Liver (tissue), 9 donors: ENCODE data around the gene DDX41. TPM values are rescaled to one million over a fixed set of nuclear protein-coding genes. Genes with fewer than 3 reads are reported as not detected.

ENCODE experiments used
- DNase-seq: peaks from one replicate; pipeline ENCODE4 v3.0.0-alpha.2; 2017; ENCODE audit warnings: low spot score
- H3K27ac ChIP-seq, 2 donors: one replicate each; pipeline ENCODE4 v1.7.0; 2013; ENCODE audit warnings: inconsistent platforms in 2 of 2, low read length in 2 of 2, control low read depth in 1 of 2, low read depth in 1 of 2, mild to moderate bottlenecking in 1 of 2
- H3K27me3 ChIP-seq, 4 donors: one replicate each; pipeline versions ENCODE4 v1.6.1 to v1.7.0; 2013; ENCODE audit warnings: low read length in 3 of 4, inconsistent platforms in 1 of 4, mild to moderate bottlenecking in 1 of 4, moderate library complexity in 1 of 4; ENCODE audit not compliant: control insufficient read depth in 4 of 4, insufficient read depth in 4 of 4
- H3K36me3 ChIP-seq, 4 donors: one replicate each; pipeline versions ENCODE4 v1.6.1 to v1.7.0; 2013; ENCODE audit warnings: low read length in 3 of 4, mild to moderate bottlenecking in 3 of 4, low read depth in 1 of 4, moderate library complexity in 1 of 4; ENCODE audit not compliant: control insufficient read depth in 4 of 4, insufficient read depth in 3 of 4
- H3K4me1 ChIP-seq, 4 donors: one replicate each; pipeline versions ENCODE4 v1.6.1 to v1.7.0; 2013; ENCODE audit warnings: low read length in 3 of 4, mild to moderate bottlenecking in 3 of 4, moderate library complexity in 1 of 4; ENCODE audit not compliant: control insufficient read depth in 4 of 4, insufficient read depth in 4 of 4
- H3K4me3 ChIP-seq, 3 donors: one replicate each; pipeline versions ENCODE4 v1.6.1 to v1.7.0; 2013; ENCODE audit warnings: low read length in 3 of 3, control low read depth in 1 of 3, low read depth in 1 of 3, mild to moderate bottlenecking in 1 of 3
- H3K9ac ChIP-seq, 2 donors: one replicate each; pipeline ENCODE4 v1.7.0; 2013; ENCODE audit warnings: low read length in 2 of 2, mild to moderate bottlenecking in 2 of 2, moderate library complexity in 2 of 2, control low read depth in 1 of 2, low read depth in 1 of 2
- H3K9me3 ChIP-seq, 4 donors: one replicate each; pipeline versions ENCODE4 v1.6.1 to v1.7.0; 2013; ENCODE audit warnings: low read length in 3 of 4; ENCODE audit not compliant: control insufficient read depth in 4 of 4
- ATF3 ChIP-seq: IDR thresholded peaks from 2 replicates; pipeline ENCODE4 v1.6.1; 2016; ENCODE audit warnings: antibody characterized with exemption
- CTCF ChIP-seq: fragments of 150-350 bp; IDR thresholded peaks from 2 replicates; pipeline ENCODE4 v1.5.1; 2017; ENCODE audit warnings: improper control_type of control experiment, low read depth, low read length; ENCODE audit not compliant: missing input control
- EGR1 ChIP-seq, 2 donors: IDR thresholded peaks; 2 replicates each; pipeline ENCODE4 v1.6.1; 2016 to 2018; ENCODE audit warnings: antibody characterized with exemption in 2 of 2, low read depth in 2 of 2
- FOXA1 ChIP-seq: IDR thresholded peaks from 2 replicates; pipeline ENCODE4 v1.6.1; 2016; ENCODE audit warnings: antibody characterized with exemption
- FOXA2 ChIP-seq: IDR thresholded peaks from 2 replicates; pipeline ENCODE4 v1.6.1; 2016; ENCODE audit warnings: antibody characterized with exemption
- GABPA ChIP-seq, 2 donors: IDR thresholded peaks in 1 of 2; conservative IDR thresholded peaks in 1 of 2; 2 replicates each; pipeline ENCODE4 v1.6.1; 2016; ENCODE audit warnings: antibody characterized with exemption in 2 of 2, mild to moderate bottlenecking in 1 of 2, moderate library complexity in 1 of 2
- HNF4A ChIP-seq, 2 donors: conservative IDR thresholded peaks; 2 replicates each; pipeline ENCODE4 v1.6.1; 2016; ENCODE audit warnings: antibody characterized with exemption in 2 of 2, mild to moderate bottlenecking in 2 of 2
- HNF4G ChIP-seq: IDR thresholded peaks from 2 replicates; pipeline ENCODE4 v1.6.1; 2016; ENCODE audit warnings: antibody characterized with exemption
- JUND ChIP-seq, 2 donors: IDR thresholded peaks; 2 replicates each; pipeline ENCODE4 v1.6.1; 2016; ENCODE audit warnings: antibody characterized with exemption in 2 of 2
- MAX ChIP-seq: IDR thresholded peaks from 2 replicates; pipeline ENCODE4 v1.6.1; 2016; ENCODE audit warnings: antibody characterized with exemption
- NR2F2 ChIP-seq: IDR thresholded peaks from 2 replicates; pipeline ENCODE4 v1.6.1; 2016; ENCODE audit warnings: antibody characterized with exemption
- RAD21 ChIP-seq, 2 donors: IDR thresholded peaks; 2 replicates each; pipeline ENCODE4 v1.6.1; 2016; ENCODE audit warnings: antibody characterized with exemption in 2 of 2, mild to moderate bottlenecking in 2 of 2
- RXRA ChIP-seq, 2 donors: IDR thresholded peaks; 2 replicates each; pipeline ENCODE4 v1.6.1; 2017 to 2018; ENCODE audit warnings: antibody characterized with exemption in 2 of 2, mild to moderate bottlenecking in 1 of 2
- SP1 ChIP-seq: IDR thresholded peaks from 2 replicates; pipeline ENCODE4 v1.6.1; 2018; ENCODE audit warnings: antibody characterized with exemption, mild to moderate bottlenecking
- TAF1 ChIP-seq: conservative IDR thresholded peaks from 2 replicates; pipeline ENCODE4 v1.6.1; 2016; ENCODE audit warnings: antibody characterized with exemption, mild to moderate bottlenecking
- YY1 ChIP-seq: IDR thresholded peaks from 2 replicates; pipeline ENCODE4 v1.6.1; 2016; ENCODE audit warnings: antibody characterized with exemption, mild to moderate bottlenecking
- WGBS: extraction: QIAGEN DNeasy Blood & Tissue Kit; methylation state at CpG from one replicate; pipeline ENCODE4 v1.1.7; 2013; 5-methylcytosine and 5-hydroxymethylcytosine counted together
- polyA plus RNA-seq, 2 donors: library from polyadenylated mRNA; stranded (reverse) in 1 of 2; unstranded in 1 of 2; fragments of 200-250 nt in 1 of 2; fragments of >200 nt in 1 of 2; fragmentation: Nextera tagmentation in 1 of 2; extraction: Ambion mirVana in 1 of 2; gene quantifications; one replicate each; pipeline versions ENCODE4 v1.2.1 to v1.2.3, GENCODE V29; 2013 to 2015
- total RNA-seq, 2 donors: library from RNA; depleted of rRNA; stranded (reverse); fragments of >200 nt; gene quantifications; one replicate each; pipeline ENCODE4 v1.2.3, GENCODE V29; 2014
- TF ChIP-seq, protein P1 (sequence below): IDR thresholded peaks from 2 replicates; pipeline ENCODE4 v1.6.1; 2016; ENCODE audit warnings: antibody characterized with exemption
- donor health status: healthy.
- donor health status: healthy.
- donor health status: healthy.
- donor health status: healthy.
- donor health status: healthy.

DDX41 gene
- total and polyA plus RNA-seq, 4 donors, result 20.4 to 58.5 (median 45.6) TPM

DNA sequence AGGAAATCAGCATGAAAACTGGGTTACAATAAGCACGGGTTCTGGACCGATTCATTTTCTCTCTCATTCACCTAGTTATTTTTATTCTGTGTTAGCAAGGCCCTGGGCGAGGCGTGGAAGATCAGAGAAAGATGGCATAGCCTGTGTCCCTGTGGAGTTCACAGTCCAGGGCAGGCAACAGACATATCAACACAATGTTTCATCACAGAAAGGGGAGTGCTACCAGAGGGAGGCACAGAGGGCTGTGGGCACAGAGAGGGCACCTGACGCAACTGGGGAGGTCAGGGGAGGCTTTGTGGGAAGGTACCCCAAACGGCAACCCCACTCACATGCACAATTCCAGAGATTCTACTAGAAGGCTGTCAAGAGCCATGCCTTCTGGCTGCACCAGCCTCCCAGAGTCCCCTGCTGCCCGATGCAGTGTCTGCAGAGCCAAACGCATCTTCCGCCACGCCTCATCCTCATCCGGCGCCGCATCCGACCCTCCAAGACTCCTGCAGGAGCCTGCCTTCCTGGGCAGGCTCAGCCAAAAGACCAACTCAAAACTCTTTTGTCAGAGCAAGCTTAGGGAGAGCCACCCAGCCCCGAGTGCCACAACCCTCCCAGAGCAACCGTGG lies 36.2 kb upstream of the DDX41 start (continued):
- TF ChIP-seq, protein P1, sequence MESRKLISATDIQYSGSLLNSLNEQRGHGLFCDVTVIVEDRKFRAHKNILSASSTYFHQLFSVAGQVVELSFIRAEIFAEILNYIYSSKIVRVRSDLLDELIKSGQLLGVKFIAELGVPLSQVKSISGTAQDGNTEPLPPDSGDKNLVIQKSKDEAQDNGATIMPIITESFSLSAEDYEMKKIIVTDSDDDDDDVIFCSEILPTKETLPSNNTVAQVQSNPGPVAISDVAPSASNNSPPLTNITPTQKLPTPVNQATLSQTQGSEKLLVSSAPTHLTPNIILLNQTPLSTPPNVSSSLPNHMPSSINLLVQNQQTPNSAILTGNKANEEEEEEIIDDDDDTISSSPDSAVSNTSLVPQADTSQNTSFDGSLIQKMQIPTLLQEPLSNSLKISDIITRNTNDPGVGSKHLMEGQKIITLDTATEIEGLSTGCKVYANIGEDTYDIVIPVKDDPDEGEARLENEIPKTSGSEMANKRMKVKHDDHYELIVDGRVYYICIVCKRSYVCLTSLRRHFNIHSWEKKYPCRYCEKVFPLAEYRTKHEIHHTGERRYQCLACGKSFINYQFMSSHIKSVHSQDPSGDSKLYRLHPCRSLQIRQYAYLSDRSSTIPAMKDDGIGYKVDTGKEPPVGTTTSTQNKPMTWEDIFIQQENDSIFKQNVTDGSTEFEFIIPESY, result no peak
- TF ChIP-seq HNF4A (conservative IDR thresholded peaks at IDR 0.05), result peak; percentile 71 to 87
- TF ChIP-seq EGR1 (IDR thresholded peaks at IDR 0.05; ENCODE audit: low read depth in 2 of 2), result no peak
- no peak for TF ChIP-seq GABPA (IDR thresholded peaks at IDR 0.05 in 1 of 2, conservative IDR thresholded peaks at IDR 0.05 in 1 of 2)
- TF ChIP-seq FOXA2, result peak; percentile 33
- TF ChIP-seq SP1, result peak; percentile 39
- no peak for TF ChIP-seq HNF4G
- TF ChIP-seq NR2F2, result no peak
- peak; percentile 37 to 78 for TF ChIP-seq RXRA (IDR thresholded peaks at IDR 0.05)

DNA sequence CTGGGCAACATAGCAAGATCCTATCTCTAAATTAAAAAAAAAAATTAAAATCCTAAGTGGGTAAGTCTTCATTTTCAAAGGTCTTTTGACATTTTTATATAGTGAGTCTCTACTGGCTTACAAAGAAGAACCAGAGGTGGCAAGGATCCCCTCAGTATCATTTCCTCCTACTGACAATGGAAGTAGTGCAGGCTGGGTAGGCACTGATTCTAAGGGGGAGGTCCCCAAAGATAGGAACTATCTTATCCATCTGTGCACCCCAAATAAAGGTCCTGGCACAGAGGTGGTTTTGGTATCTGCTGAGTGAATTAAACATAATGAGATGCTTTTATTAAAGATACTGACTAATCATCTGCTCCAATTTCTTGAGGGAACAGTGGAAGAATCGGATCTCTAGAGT lies 33.4 kb upstream of the DDX41 start:
- WGBS, result 98% methylated on average over 1 of the region's 1 CpG
- H3K9ac ChIP-seq, result no peak overlapping the region
- no peak overlapping the region for H3K27ac ChIP-seq
- TF ChIP-seq FOXA2, result no peak
- TF ChIP-seq HNF4A (conservative IDR thresholded peaks at IDR 0.05), result no peak
- no peak for TF ChIP-seq SP1
- no peak for TF ChIP-seq HNF4G
- no peak for TF ChIP-seq FOXA1
- peaks cover 13 to 44% (median 32%) of the 10 kb centered on the region in 4 donors for H3K4me1 ChIP-seq
- no peak for DNase-seq
- H3K27me3 ChIP-seq, result no peaks in the 10 kb centered on the region
- no peak overlapping the region for H3K4me3 ChIP-seq
- no peaks in the 10 kb centered on the region for H3K9me3 ChIP-seq
- peaks cover 0 to 7% (median 3%) of the 10 kb centered on the region in 4 donors for H3K36me3 ChIP-seq

- Histone ChIP-seq H3K9me3 (no peaks in the 10 kb centered on the region), H3K4me1 (peaks cover 14 to 41% (median 27%) of the 10 kb centered on the region in 4 donors), H3K9ac (no peak overlapping the region)
Observed at GRCh38 chr5:177548495-177548894, 31.7 kb upstream of the DDX41 start.

More at GRCh38 chr5:177548495-177548894, 31.7 kb upstream of the DDX41 start:
- 74% methylated on average over 1 of the region's 1 CpG for WGBS
- TF ChIP-seq TAF1 (no peak), RAD21 (IDR thresholded peaks at IDR 0.05) (no peak), FOXA1 (no peak), JUND (IDR thresholded peaks at IDR 0.05) (no peak), ATF3 (no peak), EGR1 (IDR thresholded peaks at IDR 0.05; ENCODE audit: low read depth in 2 of 2) (no peak), HNF4G (no peak), SP1 (no peak), CTCF (no peak), FOXA2 (no peak), HNF4A (conservative IDR thresholded peaks at IDR 0.05) (no peak), NR2F2 (no peak), MAX (no peak), YY1 (no peak), RXRA (IDR thresholded peaks at IDR 0.05) (no peak), GABPA (IDR thresholded peaks at IDR 0.05 in 1 of 2, conservative IDR thresholded peaks at IDR 0.05 in 1 of 2) (no peak)
- TF ChIP-seq, protein P1, result no peak
- H3K27me3 ChIP-seq, result no peaks in the 10 kb centered on the region
- peaks cover 0 to 7% (median 3%) of the 10 kb centered on the region in 4 donors for H3K36me3 ChIP-seq
- no peak overlapping the region for H3K4me3 ChIP-seq
- DNase-seq, result no peak
- H3K27ac ChIP-seq, result peak overlapping the region in 1 of 2 donors; percentile 26
